SK-N-SH (cell line): Measurements from ENCODE around the gene MSRB1. TPM values are rescaled to one million over a fixed set of nuclear protein-coding genes. Genes with fewer than 3 reads are reported as not detected.
A peak's percentile ranks its signal among the peaks of the same experiment; 100 is the strongest.

ENCODE experiments used
- CTCF ChIA-PET: fragments of 300-600, 350-600 bp; formaldehyde crosslinking; extraction: SDS; loops from one replicate; lab custom pipeline; 2021; lab: Yijun Ruan, JAX
- POLR2A ChIA-PET: fragments of 350-600 bp; sonication (Branson Sonifier 250); formaldehyde crosslinking; extraction: SDS; loops from one replicate; lab custom pipeline; 2020; ENCODE audit warnings: antibody characterized with exemption, inconsistent platforms; lab: Yijun Ruan, JAX
- DNase-seq: peaks from one replicate; pipeline ENCODE4 v3.0.0; 2012
- H2AFZ ChIP-seq: fragments of 200-600 bp; sonication (generic); 2 replicates; pipeline ENCODE4 v1.8.1; 2016; ENCODE audit warnings: antibody characterized with exemption, mild to moderate bottlenecking, low read depth
- H3F3A ChIP-seq: fragments of 200-600 bp; sonication (generic); replicated peaks from 2 replicates; pipeline ENCODE3; 2016; ENCODE audit warnings: antibody characterized with exemption, mild to moderate bottlenecking; ENCODE audit not compliant: insufficient read depth
- H3K27ac ChIP-seq, 2 experiments: fragments of 200-500 bp in 1 of 2; fragments of 200-600 bp in 1 of 2; sonication (Bioruptor generic) in 1 of 2; sonication (generic), shearing (Covaris generic) in 1 of 2; 2 replicates each; pipeline versions ENCODE4 v1.5.1 to v1.6.1; 2014 to 2016; ENCODE audit warnings: low read depth in 2 of 2, inconsistent platforms in 1 of 2, low read length in 1 of 2, mild to moderate bottlenecking in 1 of 2, mixed read lengths in 1 of 2
- H3K27me3 ChIP-seq: fragments of 200-600 bp; sonication (generic), shearing (Covaris generic); 2 replicates; pipeline ENCODE4 v1.6.1; 2016; ENCODE audit warnings: mixed run types; ENCODE audit not compliant: insufficient read depth
- H3K36me3 ChIP-seq, 2 experiments: fragments of 200-500 bp in 1 of 2; fragments of 200-600 bp in 1 of 2; sonication (Bioruptor generic) in 1 of 2; sonication (generic) in 1 of 2; replicated peaks in 1 of 2; 2 replicates each; pipeline versions ENCODE3 to v1.5.1; 2014 to 2016; ENCODE audit warnings: low read length in 1 of 2, mild to moderate bottlenecking in 1 of 2; ENCODE audit not compliant: insufficient read depth in 2 of 2, control insufficient read depth in 1 of 2
- H3K4me1 ChIP-seq, 2 experiments: fragments of 200-500 bp in 1 of 2; fragments of 200-600 bp in 1 of 2; sonication (Bioruptor generic) in 1 of 2; sonication (generic), shearing (Covaris generic) in 1 of 2; 2 replicates each; pipeline versions ENCODE4 v1.5.1 to v1.6.1; 2014 to 2016; ENCODE audit warnings: low read depth in 1 of 2, low read length in 1 of 2, mixed run types in 1 of 2; ENCODE audit not compliant: insufficient read depth in 2 of 2, control insufficient read depth in 1 of 2
- H3K4me2 ChIP-seq: fragments of 200-600 bp; sonication (generic), shearing (Covaris generic); 2 replicates; pipeline ENCODE4 v1.6.1; 2017; ENCODE audit warnings: mixed run types
- H3K4me3 ChIP-seq, 2 experiments: fragments of 200-500 bp in 1 of 2; fragments of 200-600 bp in 1 of 2; sonication (Bioruptor generic) in 1 of 2; sonication (generic), shearing (Covaris generic) in 1 of 2; 2 replicates each; pipeline versions ENCODE4 v1.5.1 to v1.8.1; 2014 to 2016; ENCODE audit warnings: low read depth in 2 of 2, inconsistent platforms in 1 of 2, low read length in 1 of 2, mild to moderate bottlenecking in 1 of 2, mixed read lengths in 1 of 2, moderate library complexity in 1 of 2
- H3K79me2 ChIP-seq: fragments of 200-600 bp; sonication (generic); 2 replicates; pipeline ENCODE4 v1.8.1; 2017; ENCODE audit warnings: mild to moderate bottlenecking; ENCODE audit not compliant: insufficient read depth
- H3K9ac ChIP-seq: fragments of 200-600 bp; sonication (generic); 2 replicates; pipeline ENCODE4 v1.6.1; 2017; ENCODE audit warnings: mixed run types
- H3K9me2 ChIP-seq: fragments of 200-600 bp; sonication (generic); 2 replicates; pipeline ENCODE4 v1.6.1; 2017; ENCODE audit warnings: mixed run types
- H3K9me3 ChIP-seq: fragments of 200-600 bp; sonication (generic); 2 replicates; pipeline ENCODE4 v1.6.1; 2017; ENCODE audit warnings: mixed run types, mild to moderate bottlenecking, moderate library complexity
- H4K20me1 ChIP-seq: fragments of 200-600 bp; sonication (generic); 2 replicates; pipeline ENCODE4 v1.6.1; 2017; ENCODE audit warnings: mild to moderate bottlenecking, mixed run types; ENCODE audit not compliant: insufficient read depth
- CTCF ChIP-seq: fragments of 200-600 bp; sonication (generic); IDR thresholded peaks from 2 replicates; pipeline ENCODE4 v1.6.1; 2017; ENCODE audit warnings: antibody characterized with exemption, mild to moderate bottlenecking, moderate library complexity
- ELF1 ChIP-seq: IDR thresholded peaks from 2 replicates; pipeline ENCODE4 v1.4.0; 2012
- EP300 ChIP-seq, 2 experiments: IDR thresholded peaks; 2 replicates each; pipeline versions ENCODE4 v1.4.0 to v1.6.1; 2012; ENCODE audit warnings: borderline replicate concordance in 1 of 2, low read depth in 1 of 2, low read length in 1 of 2
- EZH2phosphoT487 ChIP-seq: fragments of 200-600 bp; sonication (generic); IDR thresholded peaks from 2 replicates; pipeline ENCODE4 v1.6.1; 2017; ENCODE audit warnings: low read depth, mixed run types, mild to moderate bottlenecking, antibody characterized with exemption, moderate library complexity, borderline replicate concordance
- FOXJ3 ChIP-seq: sonication (generic); formaldehyde crosslinking; IDR thresholded peaks from 2 replicates; pipeline ENCODE4 v1.5.1; 2020; ENCODE audit warnings: mild to moderate bottlenecking, missing genetic modification reagents
- FOXM1 ChIP-seq: IDR thresholded peaks from 2 replicates; pipeline ENCODE4 v1.4.0; 2012; ENCODE audit warnings: low read depth, mild to moderate bottlenecking
- JUND ChIP-seq: IDR thresholded peaks from 2 replicates; pipeline ENCODE4 v1.4.0; 2012
- MXI1 ChIP-seq: IDR thresholded peaks from 2 replicates; pipeline ENCODE4 v1.6.1; 2012; ENCODE audit warnings: mild to moderate bottlenecking, low read depth, low read length, improper control_type of control experiment
- PBX3 ChIP-seq: IDR thresholded peaks from 2 replicates; pipeline ENCODE4; 2012
- POLR2AphosphoS5 ChIP-seq: IDR thresholded peaks from 2 replicates; pipeline ENCODE4 v1.6.1; 2012; ENCODE audit warnings: low read depth, low read length
- RCOR1 ChIP-seq: fragments of 150-350 bp; IDR thresholded peaks from 2 replicates; pipeline ENCODE4 v1.6.1; 2017; ENCODE audit warnings: antibody characterized with exemption, low read length
- RFX5 ChIP-seq: IDR thresholded peaks from 2 replicates; pipeline ENCODE4 v1.6.1; 2012; ENCODE audit warnings: mild to moderate bottlenecking, improper control_type of control experiment, low read length
- RXRA ChIP-seq: IDR thresholded peaks from 2 replicates; pipeline ENCODE4 v1.4.0; 2012; ENCODE audit warnings: low read depth, mild to moderate bottlenecking, borderline replicate concordance
- TCF12 ChIP-seq: IDR thresholded peaks from 2 replicates; pipeline ENCODE4 v1.4.0; 2012
- TEAD4 ChIP-seq: IDR thresholded peaks from 2 replicates; pipeline ENCODE4 v1.4.0; 2012; ENCODE audit warnings: mild to moderate bottlenecking, borderline replicate concordance; ENCODE audit not compliant: insufficient read depth
- ZBTB33 ChIP-seq: IDR thresholded peaks from 2 replicates; pipeline ENCODE4 v1.4.0; 2012; ENCODE audit warnings: low read depth, borderline replicate concordance
- WGBS: methylation state at CpG from one replicate; pipeline ENCODE4 v1.1.6; 2017; ENCODE audit warnings: low lambda C conversion rate; 5-methylcytosine and 5-hydroxymethylcytosine counted together
- polyA plus RNA-seq, 3 experiments: library from polyadenylated mRNA; depleted of rRNA; stranded (reverse); fragments of >200 nt; gene quantifications; 2 replicates each; pipeline ENCODE4 v1.2.3, GENCODE V29; 2012
- TF ChIP-seq, protein P1 (sequence below): IDR thresholded peaks from 2 replicates; pipeline ENCODE4 v1.6.1; 2012; ENCODE audit warnings: mild to moderate bottlenecking, low read depth, low read length, moderate library complexity
- TF ChIP-seq, protein P2 (sequence below): fragments of 150-350 bp; IDR thresholded peaks from 2 replicates; pipeline ENCODE4 v1.6.1; 2016; ENCODE audit warnings: mild to moderate bottlenecking, low read depth, low read length

MSRB1 gene
- polyA plus RNA-seq, 1 of the 3 experiments (the other 2 are of a cell fraction): 31.4 TPM

- TF ChIP-seq PBX3 (no peak), RCOR1 (no peak), RXRA (no peak), TEAD4 (no peak), MXI1 (peak; percentile 56), FOXJ3 (CRISPR knock-in tag) (no peak), EP300 (IDR thresholded peaks at IDR 0.05; ENCODE audit: borderline replicate concordance in 1 of 2, low read depth in 1 of 2, low read length in 1 of 2) (no peak), EZH2phosphoT487 (no peak), TCF12 (no peak), CTCF (peak; percentile 73)
Observed at GRCh38 chr16:1929578-1930337, 13.2 kb downstream of the MSRB1 start (continued).

- Histone ChIP-seq H3K36me3 (no peaks in the 10 kb centered on the region), H3K4me2 (peak overlapping the region; percentile 83), H4K20me1 (no peaks in the 10 kb centered on the region), H3K9ac (peak overlapping the region; percentile 76), H3K4me3 (peak overlapping the region; percentile 56 to 64), H3F3A (no peaks in the 10 kb centered on the region), H3K9me2 (no peaks in the 10 kb centered on the region), H2AFZ (peak overlapping the region; percentile 84), H3K27ac (peak overlapping the region in 1 of 2 experiments; percentile 77; a peak in 3 of 4 replicates), H3K27me3 (no peaks in the 10 kb centered on the region), H3K9me3 (no peaks in the 10 kb centered on the region), H3K4me1 (peaks cover 0 to 17% of the 10 kb centered on the region in 2 experiments; a peak in 1 of 4 replicates), H3K79me2 (no peaks in the 10 kb centered on the region)
- DNase-seq: peak; percentile 87
- 23% methylated on average over 4 of the region's 11 CpGs for WGBS
- ChIA-PET POLR2A (interaction anchor here (0.9 to 1.5 kb wide), 4 partner anchors 32 to 68 kb away, joined by 3 to 8 read pairs (median 4); partner anchors contain the start of gene RPS2), CTCF (interaction anchor here (0.8 to 5.2 kb wide), 38 partner anchors 8 to 248 kb away, joined by 3 to 137 read pairs (median 6); partner anchors contain the start of genes EME2, FAHD1, HAGH and HS3ST6)
- TF ChIP-seq ELF1 (no peak), JUND (no peak), RFX5 (no peak), TCF12 (no peak), FOXM1 (no peak), ZBTB33 (no peak), MXI1 (no peak), CTCF (no peak), POLR2AphosphoS5 (no peak)
- TF ChIP-seq, protein P1, sequence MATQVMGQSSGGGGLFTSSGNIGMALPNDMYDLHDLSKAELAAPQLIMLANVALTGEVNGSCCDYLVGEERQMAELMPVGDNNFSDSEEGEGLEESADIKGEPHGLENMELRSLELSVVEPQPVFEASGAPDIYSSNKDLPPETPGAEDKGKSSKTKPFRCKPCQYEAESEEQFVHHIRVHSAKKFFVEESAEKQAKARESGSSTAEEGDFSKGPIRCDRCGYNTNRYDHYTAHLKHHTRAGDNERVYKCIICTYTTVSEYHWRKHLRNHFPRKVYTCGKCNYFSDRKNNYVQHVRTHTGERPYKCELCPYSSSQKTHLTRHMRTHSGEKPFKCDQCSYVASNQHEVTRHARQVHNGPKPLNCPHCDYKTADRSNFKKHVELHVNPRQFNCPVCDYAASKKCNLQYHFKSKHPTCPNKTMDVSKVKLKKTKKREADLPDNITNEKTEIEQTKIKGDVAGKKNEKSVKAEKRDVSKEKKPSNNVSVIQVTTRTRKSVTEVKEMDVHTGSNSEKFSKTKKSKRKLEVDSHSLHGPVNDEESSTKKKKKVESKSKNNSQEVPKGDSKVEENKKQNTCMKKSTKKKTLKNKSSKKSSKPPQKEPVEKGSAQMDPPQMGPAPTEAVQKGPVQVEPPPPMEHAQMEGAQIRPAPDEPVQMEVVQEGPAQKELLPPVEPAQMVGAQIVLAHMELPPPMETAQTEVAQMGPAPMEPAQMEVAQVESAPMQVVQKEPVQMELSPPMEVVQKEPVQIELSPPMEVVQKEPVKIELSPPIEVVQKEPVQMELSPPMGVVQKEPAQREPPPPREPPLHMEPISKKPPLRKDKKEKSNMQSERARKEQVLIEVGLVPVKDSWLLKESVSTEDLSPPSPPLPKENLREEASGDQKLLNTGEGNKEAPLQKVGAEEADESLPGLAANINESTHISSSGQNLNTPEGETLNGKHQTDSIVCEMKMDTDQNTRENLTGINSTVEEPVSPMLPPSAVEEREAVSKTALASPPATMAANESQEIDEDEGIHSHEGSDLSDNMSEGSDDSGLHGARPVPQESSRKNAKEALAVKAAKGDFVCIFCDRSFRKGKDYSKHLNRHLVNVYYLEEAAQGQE: no peak
- TF ChIP-seq, protein P2, sequence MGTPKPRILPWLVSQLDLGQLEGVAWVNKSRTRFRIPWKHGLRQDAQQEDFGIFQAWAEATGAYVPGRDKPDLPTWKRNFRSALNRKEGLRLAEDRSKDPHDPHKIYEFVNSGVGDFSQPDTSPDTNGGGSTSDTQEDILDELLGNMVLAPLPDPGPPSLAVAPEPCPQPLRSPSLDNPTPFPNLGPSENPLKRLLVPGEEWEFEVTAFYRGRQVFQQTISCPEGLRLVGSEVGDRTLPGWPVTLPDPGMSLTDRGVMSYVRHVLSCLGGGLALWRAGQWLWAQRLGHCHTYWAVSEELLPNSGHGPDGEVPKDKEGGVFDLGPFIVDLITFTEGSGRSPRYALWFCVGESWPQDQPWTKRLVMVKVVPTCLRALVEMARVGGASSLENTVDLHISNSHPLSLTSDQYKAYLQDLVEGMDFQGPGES: no peak
Observed at GRCh38 chr16:1929105-1929504, 13.9 kb downstream of the MSRB1 start.
